Measurements from ENCODE around the gene ARHGAP15.

ARHGAP15 gene

DNA sequence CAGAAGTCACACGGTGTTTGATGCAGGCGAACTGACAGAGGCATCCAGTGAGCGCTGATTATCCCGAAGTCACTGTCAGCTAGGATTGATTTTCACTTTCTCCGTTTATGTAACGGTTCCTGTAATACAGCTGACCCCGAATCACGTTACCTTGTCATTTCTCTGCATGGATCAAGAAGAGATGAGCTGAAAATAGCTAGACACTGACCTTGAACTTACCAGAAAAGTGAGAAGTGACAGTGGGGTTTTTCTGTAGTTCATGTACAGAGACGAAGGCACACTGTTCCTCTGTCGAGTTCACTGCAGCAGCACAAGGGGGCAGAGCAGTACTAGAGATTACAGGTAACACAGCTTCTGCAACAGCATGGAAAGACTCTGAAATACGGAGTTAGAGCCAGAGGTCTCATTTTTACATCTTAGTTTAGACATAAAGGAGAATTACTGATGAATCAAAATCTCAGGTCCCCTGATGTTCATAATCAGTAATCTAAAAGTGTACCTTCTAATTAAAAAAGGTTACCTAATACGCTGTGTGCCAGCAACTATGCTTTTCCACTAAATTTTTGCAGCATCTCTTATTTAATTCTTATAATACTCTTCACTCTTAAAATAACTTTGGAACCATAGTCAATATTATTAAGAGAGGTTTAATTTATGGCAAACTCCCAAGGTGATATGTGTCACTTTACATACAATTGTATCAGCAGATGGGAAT lies 33.1 kb downstream of the ARHGAP15 start:
- H3K4me3 ChIP-seq (ENCODE audit: low read depth in 1 of 2, low read length in 1 of 2), result no peak overlapping the region
- TF ChIP-seq, protein P1, sequence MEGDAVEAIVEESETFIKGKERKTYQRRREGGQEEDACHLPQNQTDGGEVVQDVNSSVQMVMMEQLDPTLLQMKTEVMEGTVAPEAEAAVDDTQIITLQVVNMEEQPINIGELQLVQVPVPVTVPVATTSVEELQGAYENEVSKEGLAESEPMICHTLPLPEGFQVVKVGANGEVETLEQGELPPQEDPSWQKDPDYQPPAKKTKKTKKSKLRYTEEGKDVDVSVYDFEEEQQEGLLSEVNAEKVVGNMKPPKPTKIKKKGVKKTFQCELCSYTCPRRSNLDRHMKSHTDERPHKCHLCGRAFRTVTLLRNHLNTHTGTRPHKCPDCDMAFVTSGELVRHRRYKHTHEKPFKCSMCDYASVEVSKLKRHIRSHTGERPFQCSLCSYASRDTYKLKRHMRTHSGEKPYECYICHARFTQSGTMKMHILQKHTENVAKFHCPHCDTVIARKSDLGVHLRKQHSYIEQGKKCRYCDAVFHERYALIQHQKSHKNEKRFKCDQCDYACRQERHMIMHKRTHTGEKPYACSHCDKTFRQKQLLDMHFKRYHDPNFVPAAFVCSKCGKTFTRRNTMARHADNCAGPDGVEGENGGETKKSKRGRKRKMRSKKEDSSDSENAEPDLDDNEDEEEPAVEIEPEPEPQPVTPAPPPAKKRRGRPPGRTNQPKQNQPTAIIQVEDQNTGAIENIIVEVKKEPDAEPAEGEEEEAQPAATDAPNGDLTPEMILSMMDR (IDR thresholded peaks at IDR 0.05), result peak; percentile 71
- H3K27ac ChIP-seq, result peak overlapping the region; percentile 92
- H3K27me3 ChIP-seq, result no peaks in the 10 kb centered on the region
- H3K36me3 ChIP-seq, result no peaks in the 10 kb centered on the region
- H3K9me3 ChIP-seq, result no peaks in the 10 kb centered on the region
- peaks cover 62 to 89% of the 10 kb centered on the region in 2 experiments for H3K4me1 ChIP-seq (ENCODE audit: control insufficient read depth in 1 of 2, insufficient read depth in 1 of 2, low read depth in 1 of 2, low read length in 1 of 2)

DNA sequence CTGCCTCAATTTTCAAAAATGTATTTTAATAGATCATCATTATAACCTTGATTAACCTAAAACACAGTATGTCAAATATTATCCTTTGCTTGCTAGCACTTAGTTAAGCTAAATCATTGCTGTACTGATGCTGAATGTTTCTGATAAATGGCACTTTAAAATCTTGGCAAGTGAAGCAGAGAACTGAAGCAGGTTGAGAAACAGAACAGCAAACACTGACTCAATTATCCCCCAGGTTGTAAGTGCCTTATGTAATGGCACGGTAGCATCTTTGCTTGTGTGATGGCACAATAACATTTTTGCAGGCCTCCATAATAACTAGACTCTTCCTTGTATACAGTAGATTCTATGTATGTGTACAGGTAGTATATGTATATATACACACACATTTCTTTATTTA lies 33.8 kb downstream of the ARHGAP15 start:
- Histone ChIP-seq H3K4me3 (ENCODE audit: low read depth in 1 of 2, low read length in 1 of 2) (no peak overlapping the region), H3K36me3 (no peaks in the 10 kb centered on the region), H3K4me1 (ENCODE audit: control insufficient read depth in 1 of 2, insufficient read depth in 1 of 2, low read depth in 1 of 2, low read length in 1 of 2) (peaks cover 55 to 82% of the 10 kb centered on the region in 2 experiments), H3K27me3 (no peaks in the 10 kb centered on the region), H3K27ac (peak overlapping the region; percentile 92), H3K9me3 (no peaks in the 10 kb centered on the region)
- TF ChIP-seq, protein P1 (IDR thresholded peaks at IDR 0.05), result no peak

DNA sequence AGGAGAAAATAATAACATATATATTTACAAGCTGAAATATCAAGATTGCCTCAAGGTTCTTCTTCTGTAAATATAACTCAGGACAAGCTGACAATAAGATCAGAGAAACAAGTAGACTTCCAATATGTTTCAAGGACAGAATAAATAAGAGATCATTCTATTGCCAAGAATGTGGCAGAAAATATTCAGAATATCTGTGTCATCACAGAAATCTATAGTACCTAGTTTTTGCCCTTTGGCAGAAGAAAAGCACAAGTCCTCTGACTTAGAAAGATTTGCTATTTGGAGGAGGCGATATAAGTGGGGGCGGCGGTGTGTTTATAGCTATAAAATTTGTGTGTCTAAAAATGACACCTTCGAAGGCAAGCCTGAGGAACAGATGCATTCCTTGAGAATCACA lies 34.3 kb downstream of the ARHGAP15 start:
- Histone ChIP-seq H3K36me3 (no peaks in the 10 kb centered on the region), H3K27me3 (no peaks in the 10 kb centered on the region), H3K4me3 (ENCODE audit: low read depth in 1 of 2, low read length in 1 of 2) (peak overlapping the region in 1 of 2 experiments; percentile 11), H3K27ac (peak overlapping the region; percentile 92), H3K4me1 (ENCODE audit: control insufficient read depth in 1 of 2, insufficient read depth in 1 of 2, low read depth in 1 of 2, low read length in 1 of 2) (peaks cover 54 to 77% of the 10 kb centered on the region in 2 experiments), H3K9me3 (no peaks in the 10 kb centered on the region)
- TF ChIP-seq, protein P1 (IDR thresholded peaks at IDR 0.05), result no peak

DNA sequence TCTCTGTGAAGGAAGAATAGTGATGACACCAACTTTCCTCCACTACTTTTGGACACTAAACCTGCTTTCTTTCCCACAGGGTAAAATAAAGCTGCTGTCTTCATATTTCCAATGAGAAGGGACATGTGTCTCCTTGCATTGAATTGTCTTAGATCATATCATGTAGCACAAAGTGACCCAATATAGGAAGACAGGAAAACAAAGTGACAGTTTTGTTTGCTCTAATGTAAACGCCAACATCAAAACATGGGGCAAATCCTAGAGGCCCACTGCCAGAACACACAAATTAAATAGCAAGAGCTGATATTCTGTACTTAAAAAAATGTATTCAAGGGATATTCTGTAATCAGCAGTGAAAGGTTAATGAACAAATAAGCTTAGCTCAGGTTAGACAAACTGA lies 36.1 kb downstream of the ARHGAP15 start:
- H3K9me3 ChIP-seq, result no peaks in the 10 kb centered on the region
- peaks cover 3% of the 10 kb centered on the region for H3K36me3 ChIP-seq
- H3K27ac ChIP-seq, result peak overlapping the region; percentile 92
- H3K27me3 ChIP-seq, result no peaks in the 10 kb centered on the region
- H3K4me3 ChIP-seq (ENCODE audit: low read depth in 1 of 2, low read length in 1 of 2), result no peak overlapping the region
- H3K4me1 ChIP-seq (ENCODE audit: control insufficient read depth in 1 of 2, insufficient read depth in 1 of 2, low read depth in 1 of 2, low read length in 1 of 2), result peaks cover 43 to 59% of the 10 kb centered on the region in 2 experiments
- TF ChIP-seq, protein P1 (IDR thresholded peaks at IDR 0.05), result no peak

DNA sequence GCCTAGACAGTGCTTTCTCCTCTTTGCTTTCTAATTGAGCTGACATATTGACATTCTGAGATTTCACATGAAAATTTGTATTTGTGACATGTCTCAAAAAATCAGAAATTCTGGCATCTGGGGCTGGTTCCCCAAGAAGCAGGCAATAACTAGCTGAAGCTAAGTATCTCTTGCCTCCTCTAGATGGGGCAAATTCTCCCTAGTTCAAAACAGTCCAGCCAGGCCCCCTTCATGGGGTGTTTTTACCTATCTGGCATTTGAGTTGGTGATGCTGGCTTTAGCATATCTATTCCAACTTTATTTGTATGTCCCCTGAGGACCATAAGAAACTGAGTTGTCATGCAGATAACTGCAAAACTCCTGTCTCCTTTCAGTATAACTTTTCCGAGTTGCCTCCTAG lies 39.9 kb downstream of the ARHGAP15 start:
- TF ChIP-seq, protein P1 (IDR thresholded peaks at IDR 0.05), result no peak
- Histone ChIP-seq H3K9me3 (no peaks in the 10 kb centered on the region), H3K27ac (peak overlapping the region; percentile 4), H3K36me3 (peaks cover 4% of the 10 kb centered on the region), H3K4me3 (ENCODE audit: low read depth in 1 of 2, low read length in 1 of 2) (no peak overlapping the region), H3K4me1 (ENCODE audit: control insufficient read depth in 1 of 2, insufficient read depth in 1 of 2, low read depth in 1 of 2, low read length in 1 of 2) (peaks cover 21 to 29% of the 10 kb centered on the region in 2 experiments), H3K27me3 (no peaks in the 10 kb centered on the region)

All from neutrophil (primary cell).